Activated CD8-positive, alpha-beta memory T cell treated with anti-CD3 and anti-CD28 coated beads for 36 hours (primary cell): ENCODE measurements around the gene CCDC85C. TPM values are rescaled to one million over a fixed set of nuclear protein-coding genes. Genes with fewer than 3 reads are reported as not detected.

Experiments
- CTCF ChIA-PET: fragments of 350-600 bp; sonication (Branson Sonifier 250); formaldehyde crosslinking; loops from one replicate; lab custom pipeline; 2021; ENCODE audit warnings: antibody characterized with exemption; lab: Charles Lee
- POLR2A ChIA-PET: fragments of 350-600 bp; sonication (Branson Sonifier 250); formaldehyde crosslinking; loops from one replicate; lab custom pipeline; 2021; ENCODE audit warnings: antibody characterized with exemption; lab: Charles Lee
- total RNA-seq, 2 experiments: library from RNA; stranded (reverse); gene quantifications; one replicate each; pipeline ENCODE4 v1.2.3, GENCODE V29; 2021

The CCDC85C gene
- total RNA-seq, 2 experiments from 2014 or later, result 4.7 to 5.5 TPM

DNA sequence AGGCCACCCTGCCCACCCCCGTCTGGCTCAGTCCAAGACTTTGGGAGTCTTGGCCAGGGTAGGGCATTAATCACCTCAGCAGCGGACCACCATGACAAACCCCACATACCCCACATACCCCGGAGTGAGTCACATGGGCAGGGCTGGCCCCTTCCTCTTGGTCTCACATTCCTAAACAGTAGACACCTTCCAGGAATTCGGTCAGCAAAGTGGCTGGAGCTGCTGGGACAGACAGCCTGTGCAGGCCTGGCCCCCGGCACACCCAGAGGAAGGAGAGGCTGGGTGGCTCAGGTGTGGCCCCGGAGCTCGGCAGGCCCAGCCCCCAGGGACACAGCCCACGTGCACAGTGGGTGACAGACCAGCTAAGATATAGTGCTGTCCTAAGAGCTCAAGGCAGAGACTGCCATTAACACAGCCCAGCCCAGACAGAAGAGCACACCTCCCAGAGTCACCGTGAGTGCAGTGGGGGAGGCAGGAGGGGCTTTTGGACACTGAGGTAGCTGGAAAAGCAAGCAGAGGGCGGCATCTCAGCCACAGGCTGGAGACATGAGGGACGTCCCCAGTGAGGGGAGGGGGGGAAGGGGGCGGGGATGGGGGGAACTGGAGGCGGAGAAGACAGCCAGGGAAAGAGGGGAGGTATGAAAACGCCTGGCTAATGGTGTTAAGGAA lies 24.0 kb downstream of the CCDC85C start:
- POLR2A ChIA-PET, result no interaction called here
- CTCF ChIA-PET, result interaction anchor here (1.0 kb wide), 1 partner anchor 11 kb away, joined by 3 read pairs; no protein-coding TSS in a partner anchor

DNA sequence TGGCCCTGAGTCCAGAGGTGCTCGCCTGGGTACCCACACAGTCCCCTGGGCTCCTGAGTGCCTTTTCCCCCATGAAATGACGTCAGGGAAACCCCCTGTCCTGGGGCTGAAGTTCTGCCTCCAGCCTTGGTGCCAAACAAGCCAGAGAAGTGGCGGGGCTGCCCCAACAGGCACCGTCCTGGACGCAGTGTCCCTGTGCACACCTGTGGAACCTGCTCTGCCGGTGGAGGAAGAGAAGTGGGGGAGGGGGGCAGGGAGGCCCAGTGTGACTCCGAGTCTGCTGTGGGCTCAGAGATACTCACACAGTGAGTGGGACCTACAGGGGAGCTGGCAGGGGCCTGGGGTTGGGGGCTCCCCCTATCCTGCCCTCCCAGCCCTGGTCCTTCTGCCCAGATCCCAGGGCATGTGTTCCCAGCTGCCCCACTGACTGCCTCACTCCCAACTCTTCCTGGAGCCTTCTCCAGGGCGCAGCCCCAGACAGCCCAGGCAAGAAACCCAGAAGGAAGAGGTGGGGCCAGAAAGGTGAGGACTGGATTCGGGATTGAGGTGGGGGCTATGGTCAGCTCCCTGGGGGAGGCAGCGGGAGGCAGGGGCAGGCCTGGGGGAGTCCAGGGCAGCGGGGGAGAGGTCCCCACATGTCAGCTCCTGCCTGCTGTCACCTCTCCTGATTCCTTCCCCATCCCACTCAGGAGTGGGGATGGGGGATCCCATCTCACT lies 24.7 kb downstream of the CCDC85C start:
- ChIA-PET CTCF (interaction anchor here (1.0 kb wide), 1 partner anchor 11 kb away, joined by 3 read pairs; no protein-coding TSS in a partner anchor), POLR2A (no interaction called here)

- POLR2A ChIA-PET, result no interaction called here
- CTCF ChIA-PET, result no interaction called here
Measured at GRCh38 chr14:99578541-99579101, 25.4 kb downstream of the CCDC85C start.

DNA sequence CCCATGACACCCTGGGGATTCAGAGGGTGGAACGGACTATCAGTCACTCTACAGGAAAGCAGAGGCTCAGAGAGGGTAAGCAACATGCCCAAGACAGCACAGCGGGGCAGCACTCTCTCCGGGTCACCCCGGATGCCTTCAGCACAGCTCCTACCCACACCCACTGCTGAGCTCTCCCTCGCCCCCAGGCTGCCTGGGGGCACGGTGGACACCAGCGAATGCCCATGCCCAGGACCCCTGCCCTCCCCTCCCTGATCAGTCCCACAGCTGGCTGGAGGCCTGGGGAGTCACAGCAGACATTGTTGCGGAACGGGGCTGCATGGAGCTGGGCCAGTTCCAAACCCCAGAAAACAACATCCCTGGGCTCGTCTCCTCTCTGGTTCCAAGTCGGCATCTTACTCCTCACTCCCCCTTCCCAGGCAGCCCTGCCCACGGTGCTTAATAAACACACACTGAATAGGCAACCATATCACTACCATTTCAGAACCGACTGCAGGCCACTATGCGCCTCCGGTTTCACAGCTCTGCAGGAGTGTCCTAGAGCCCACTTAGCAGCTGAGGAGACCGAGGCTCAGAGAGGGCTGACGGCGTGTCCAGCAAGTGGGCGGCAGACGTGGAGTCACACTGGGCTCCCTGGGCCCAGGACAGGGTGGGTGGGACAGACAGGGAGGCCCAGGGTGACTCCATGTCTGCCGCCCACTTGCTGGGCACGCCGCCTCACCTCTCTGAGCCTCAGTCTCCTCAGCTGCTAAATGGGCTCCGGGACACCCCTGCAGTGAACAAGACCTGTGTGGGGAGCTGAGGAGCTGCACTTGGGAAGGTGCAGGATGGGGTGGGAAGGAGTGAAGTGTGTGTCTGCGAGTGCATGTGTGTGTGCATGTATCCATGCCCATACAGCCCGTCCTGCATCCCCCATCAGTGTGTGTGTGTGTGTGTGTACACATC lies 27.0 kb downstream of the CCDC85C start:
- ChIA-PET CTCF (interaction anchor here (0.6 kb wide), 1 partner anchor 244 kb away, joined by 4 read pairs; no protein-coding TSS in a partner anchor), POLR2A (no interaction called here)

DNA sequence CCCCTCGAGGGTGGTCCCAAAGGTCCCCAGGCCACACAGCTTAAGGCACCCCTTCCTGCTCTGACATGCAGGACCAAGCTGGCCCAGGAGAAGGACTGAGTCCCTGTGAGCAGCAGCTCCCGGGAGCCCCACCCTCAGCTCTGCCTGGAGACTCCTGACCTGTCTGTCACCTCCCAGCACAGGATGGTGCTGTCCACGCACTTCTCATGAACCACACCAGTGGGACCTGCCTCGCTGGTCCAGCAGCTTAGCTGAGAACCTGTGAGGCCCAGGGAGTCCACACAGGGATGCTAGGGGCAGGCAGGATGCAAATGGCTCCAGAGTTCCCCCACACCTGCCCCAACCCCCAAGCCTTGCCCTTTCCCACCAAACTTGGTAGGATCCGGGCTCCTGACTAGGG lies 27.7 kb downstream of the CCDC85C start:
- CTCF ChIA-PET, result interaction anchor here (0.6 kb wide), 1 partner anchor 244 kb away, joined by 4 read pairs; no protein-coding TSS in a partner anchor
- POLR2A ChIA-PET, result interaction anchor here (0.5 kb wide), 1 partner anchor 52 kb away, joined by 5 read pairs; no protein-coding TSS in a partner anchor

GRCh38 chr14:99575043-99576023 lies 28.7 kb downstream of the CCDC85C start:
- ChIA-PET CTCF (interaction anchor here (1.2 kb wide), 1 partner anchor 53 kb away, joined by 5 read pairs; no protein-coding TSS in a partner anchor), POLR2A (interaction anchor here (0.5 kb wide), 1 partner anchor 53 kb away, joined by 5 read pairs; no protein-coding TSS in a partner anchor)

- POLR2A ChIA-PET, result no interaction called here
Measured at GRCh38 chr14:99574099-99574880, 29.7 kb downstream of the CCDC85C start.

GRCh38 chr14:99573436-99574098 lies 30.4 kb downstream of the CCDC85C start:
- CTCF ChIA-PET, result no interaction called here

More at GRCh38 chr14:99574099-99574880, 29.7 kb downstream of the CCDC85C start:
- CTCF ChIA-PET, result no interaction called here

DNA sequence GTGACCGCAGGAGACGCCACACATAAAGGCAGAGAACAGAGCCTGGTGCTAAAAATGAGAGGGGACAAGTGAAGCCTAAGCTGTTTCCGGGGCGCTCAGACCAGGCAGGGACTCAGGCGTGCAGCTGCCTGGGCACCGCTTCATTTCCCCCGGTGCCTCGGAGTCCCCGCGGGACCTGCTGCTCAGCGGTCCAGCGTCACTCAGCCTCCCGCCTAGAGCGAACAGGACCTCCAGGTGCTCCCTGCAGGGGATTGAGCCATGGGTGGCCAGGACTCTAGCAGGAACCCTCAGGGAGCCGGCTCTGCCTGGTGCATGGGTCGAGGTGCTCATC lies 31.0 kb downstream of the CCDC85C start:
- CTCF ChIA-PET, result no interaction called here
- POLR2A ChIA-PET, result no interaction called here

More at GRCh38 chr14:99573436-99574098, 30.4 kb downstream of the CCDC85C start:
- POLR2A ChIA-PET, result no interaction called here

- ChIA-PET CTCF (no interaction called here), POLR2A (no interaction called here)
Measured at GRCh38 chr14:99572173-99572999, 31.6 kb downstream of the CCDC85C start.

DNA sequence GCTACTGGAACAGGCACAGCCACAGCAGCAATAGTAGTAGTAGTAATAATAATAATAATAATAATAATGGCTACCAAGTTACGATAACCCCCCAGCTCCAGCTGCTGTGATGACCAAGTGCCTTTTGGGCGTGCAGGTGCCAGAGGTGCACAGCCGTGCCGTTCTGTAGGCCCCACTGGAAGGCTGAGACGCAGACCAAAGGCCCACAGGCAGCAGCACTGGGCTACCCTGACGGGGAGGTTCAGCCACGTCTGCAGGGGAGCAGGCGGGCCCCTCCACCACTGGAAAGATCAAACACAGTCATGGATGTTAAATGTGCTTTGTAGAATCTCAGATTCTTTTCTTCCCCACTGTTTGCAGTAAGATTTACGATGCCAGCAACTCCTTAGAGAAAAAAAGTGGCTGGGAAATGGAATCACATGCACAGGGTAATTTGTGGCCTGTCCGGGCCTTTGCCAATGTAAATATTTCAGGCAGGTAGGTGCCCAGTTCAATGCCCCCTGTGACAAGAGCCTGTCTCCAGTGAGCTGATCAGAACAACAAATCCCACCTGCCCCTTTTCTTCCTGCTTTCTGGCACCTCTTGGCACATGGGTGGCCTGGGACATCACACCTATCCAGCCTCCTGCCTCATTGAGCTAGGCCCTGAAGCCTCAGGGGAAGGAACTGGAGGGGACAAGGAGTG lies 32.6 kb downstream of the CCDC85C start:
- ChIA-PET POLR2A (no interaction called here), CTCF (no interaction called here)

GRCh38 chr14:99570544-99571302 lies 33.3 kb downstream of the CCDC85C start:
- ChIA-PET CTCF (no interaction called here), POLR2A (no interaction called here)

- CTCF ChIA-PET, result no interaction called here
- POLR2A ChIA-PET, result no interaction called here
Measured at GRCh38 chr14:99569725-99570543, 34.1 kb downstream of the CCDC85C start.
